Right lobe of liver (tissue), 6 donors: ENCODE results near the gene ADARB2. TPM values are rescaled to one million over a fixed set of nuclear protein-coding genes. Genes with fewer than 3 reads are reported as not detected.

Experiments
- ATAC-seq, 4 donors: fragments of 200-7000 bp; cut with Tn5 transposase; one replicate each; pipeline ENCODE4 v1.9.1; 2020; ENCODE audit warnings: mild to moderate bottlenecking in 4 of 4, moderate library complexity in 4 of 4
- DNase-seq, 3 donors: peaks; one replicate each; pipeline ENCODE4 v3.0.0-alpha.2; 2020
- H3K27ac ChIP-seq, 3 donors: fragments of 200-600 bp; one replicate each; pipeline ENCODE4 v1.8.0; 2022
- H3K27me3 ChIP-seq, 2 donors: fragments of 200-600 bp; one replicate each; pipeline ENCODE4 v1.8.0; 2022
- H3K36me3 ChIP-seq, 4 donors: fragments of 200-600 bp; sonication (generic) in 1 of 4; one replicate each; pipeline versions ENCODE4 v1.5.1 to v1.8.0; 2017 to 2022; ENCODE audit warnings: control low read depth in 1 of 4
- H3K4me1 ChIP-seq, 4 donors: fragments of 200-600 bp; sonication (generic) in 1 of 4; one replicate each; pipeline versions ENCODE4 v1.5.1 to v1.8.0; 2017 to 2022; ENCODE audit warnings: control low read depth in 1 of 4
- H3K4me3 ChIP-seq, 3 donors: fragments of 200-600 bp; one replicate each; pipeline ENCODE4 v1.8.0; 2022
- H3K9me3 ChIP-seq, 4 donors: fragments of 200-600 bp; sonication (generic) in 1 of 4; one replicate each; pipeline versions ENCODE4 v1.5.1 to v1.8.0; 2017 to 2022; ENCODE audit warnings: control low read depth in 1 of 4
- CTCF ChIP-seq, 4 donors: fragments of 200-600 bp in 3 of 4; fragments of 450-650 bp in 1 of 4; IDR thresholded peaks; one replicate each; pipeline versions ENCODE4 v1.5.1 to v1.8.0; 2016 to 2022; ENCODE audit warnings: antibody characterized with exemption in 4 of 4, mild to moderate bottlenecking in 2 of 4
- POLR2A ChIP-seq: fragments of 450-650 bp; IDR thresholded peaks from one replicate; pipeline ENCODE4 v1.6.1; 2017; ENCODE audit warnings: antibody characterized with exemption, mild to moderate bottlenecking
- WGBS: methylation state at CpG from one replicate; pipeline ENCODE4 v1.1.6; 2018; ENCODE audit warnings: low coverage, low lambda C conversion rate; ENCODE audit not compliant: insufficient coverage; ENCODE audit errors: missing lambda C conversion rate; 5-methylcytosine and 5-hydroxymethylcytosine counted together
- intact Hi-C, 2 donors: fragments of 100-400 bp; cut with DNase I; formaldehyde crosslinking; loops; one replicate each; pipeline versions ENCODE4 v1.11.2 to v1.14.1; 2022
- total RNA-seq, 6 experiments: library from RNA; depleted of rRNA in 2 of 6; stranded (reverse); fragments of >200 nt in 2 of 6; fragmentation: NEBNext Ultra II Directional in 3 of 6; extraction: Animal tissue kit (Norgen Biotek cat#: 25700) in 3 of 6; gene quantifications; one replicate each; pipeline versions ENCODE4 v1.1.0 to v1.2.4, GENCODE V29; 2016 to 2023
- donor health status: DM: no; HTN: yes; CAD: no.
- donor health status: DM: no; HTN: no; CAD: no.
- donor health status: DM: no; HTN: no; CAD: no.
- donor health status: DM: no; HTN: yes; CAD: no.
- donor health status: DM: no; HTN: yes; CAD: no.

ADARB2 gene
- total RNA-seq, 6 experiments from 2014 or later = 0.07 to 0.68 (median 0.42) TPM

- WGBS = 72% methylated on average over 17 of the region's 24 CpGs
- H3K9me3 ChIP-seq = no peaks in the 10 kb centered on the region
- TF ChIP-seq POLR2A = no peak
- no peak for TF ChIP-seq CTCF (IDR thresholded peaks at IDR 0.05)
- H3K27ac ChIP-seq = no peak overlapping the region
- H3K4me1 ChIP-seq = no peaks in the 10 kb centered on the region
- ATAC-seq (no peak), DNase-seq (no peak)
- H3K27me3 ChIP-seq = no peaks in the 10 kb centered on the region
- no peak overlapping the region for H3K4me3 ChIP-seq
- no peaks in the 10 kb centered on the region for H3K36me3 ChIP-seq
- intact Hi-C loops = no loop called here
These were observed 369.1 kb downstream of the ADARB2 start for GRCh38 chr10:1367938-1368841.

GRCh38 chr10:1366811-1367425, 370.4 kb downstream of the ADARB2 start:
- WGBS = 81% methylated on average over 15 of the region's 15 CpGs
- DNase-seq (no peak), ATAC-seq (no peak)

GRCh38 chr10:1366322-1366691, 371.0 kb downstream of the ADARB2 start:
- intact Hi-C loops = no loop called here
- no peak for ATAC-seq

More at GRCh38 chr10:1366811-1367425, 370.4 kb downstream of the ADARB2 start:
- H3K9me3 ChIP-seq = no peaks in the 10 kb centered on the region
- no peak overlapping the region for H3K27ac ChIP-seq
- H3K4me1 ChIP-seq = no peaks in the 10 kb centered on the region
- intact Hi-C loops = no loop called here
- TF ChIP-seq CTCF (IDR thresholded peaks at IDR 0.05) (no peak), POLR2A (no peak)
- H3K4me3 ChIP-seq = no peak overlapping the region
- no peaks in the 10 kb centered on the region for H3K36me3 ChIP-seq
- no peaks in the 10 kb centered on the region for H3K27me3 ChIP-seq

More at GRCh38 chr10:1366322-1366691, 371.0 kb downstream of the ADARB2 start:
- Histone ChIP-seq H3K36me3 (no peaks in the 10 kb centered on the region), H3K4me3 (no peak overlapping the region), H3K27me3 (no peaks in the 10 kb centered on the region), H3K27ac (no peak overlapping the region), H3K4me1 (no peaks in the 10 kb centered on the region), H3K9me3 (no peaks in the 10 kb centered on the region)
- TF ChIP-seq CTCF (IDR thresholded peaks at IDR 0.05) (no peak), POLR2A (no peak)
- 56% methylated on average over 6 of the region's 6 CpGs for WGBS
- no peak for DNase-seq
